GM06990 (cell line): Measurements from ENCODE around the gene ERCC6L.

ENCODE experiments used
- DNase-seq: peaks from one replicate; pipeline ENCODE4 v3.0.0-alpha.2; 2011; ENCODE audit not compliant: insufficient read length; ENCODE audit errors: extremely low read depth
- H3K27me3 ChIP-seq: replicated peaks from 2 replicates; pipeline ENCODE4 v1.6.0; 2011; ENCODE audit warnings: low read length; ENCODE audit not compliant: control insufficient read depth, insufficient read depth
- H3K36me3 ChIP-seq: 2 replicates; pipeline ENCODE4 v1.5.1; 2011; ENCODE audit warnings: low read length; ENCODE audit not compliant: control insufficient read depth, insufficient read depth
- H3K4me3 ChIP-seq: replicated peaks from 2 replicates; pipeline ENCODE4 v1.5.1; 2011; ENCODE audit warnings: low read depth, mild to moderate bottlenecking, control low read depth, low read length
- CTCF ChIP-seq: IDR thresholded peaks from 2 replicates; pipeline ENCODE4 v1.5.1; 2011; ENCODE audit warnings: low read length, control low read depth, mild to moderate bottlenecking, inconsistent platforms; ENCODE audit not compliant: insufficient read depth, poor library complexity, severe bottlenecking

The ERCC6L gene

DNA sequence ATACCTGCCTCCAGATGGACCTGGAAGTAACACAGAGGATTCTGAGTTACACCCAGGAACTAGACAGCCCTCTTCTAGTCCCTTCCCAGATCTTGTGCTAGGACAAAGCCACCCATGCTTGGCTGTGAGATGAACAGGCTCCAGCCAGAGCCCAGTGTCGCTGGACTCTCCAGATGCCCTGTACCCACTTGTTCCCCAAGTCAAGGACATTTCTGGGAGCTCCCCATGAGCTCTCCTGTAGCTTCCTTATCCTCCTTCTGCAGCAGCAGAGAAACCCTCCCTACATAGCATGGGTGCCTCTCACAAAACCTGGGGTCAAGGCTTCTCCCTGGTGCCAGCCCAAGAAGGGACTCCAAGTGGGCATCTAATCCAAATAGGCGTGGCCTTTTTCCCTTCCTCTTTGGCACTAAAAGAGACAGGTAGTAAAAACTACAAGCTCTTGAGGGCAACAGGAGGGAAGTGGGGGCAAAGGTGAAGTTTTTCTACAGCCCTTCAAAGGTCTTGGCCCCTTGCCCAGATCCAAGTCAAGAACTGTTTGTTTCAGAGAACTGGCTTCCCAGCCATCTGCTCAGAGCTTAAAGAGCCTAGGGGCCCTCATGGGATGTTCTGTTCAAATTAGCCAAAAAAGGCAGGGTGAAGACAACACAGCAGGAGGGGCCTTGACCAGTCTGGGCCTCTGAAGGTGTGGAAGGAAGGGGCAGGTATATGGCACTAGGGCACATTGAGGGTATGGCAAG lies 8.5 kb upstream of the ERCC6L start:
- Histone ChIP-seq H3K36me3 (no peaks in the 10 kb centered on the region), H3K4me3 (no peak overlapping the region), H3K27me3 (no peaks in the 10 kb centered on the region)
- DNase-seq = no peak
- no peak for TF ChIP-seq CTCF

GRCh38 chrX:72245461-72246089 lies 6.7 kb upstream of the ERCC6L start:
- TF ChIP-seq CTCF = peak; percentile 88
- no peaks in the 10 kb centered on the region for H3K36me3 ChIP-seq
- DNase-seq = no peak
- no peaks in the 10 kb centered on the region for H3K27me3 ChIP-seq
- no peak overlapping the region for H3K4me3 ChIP-seq

DNA sequence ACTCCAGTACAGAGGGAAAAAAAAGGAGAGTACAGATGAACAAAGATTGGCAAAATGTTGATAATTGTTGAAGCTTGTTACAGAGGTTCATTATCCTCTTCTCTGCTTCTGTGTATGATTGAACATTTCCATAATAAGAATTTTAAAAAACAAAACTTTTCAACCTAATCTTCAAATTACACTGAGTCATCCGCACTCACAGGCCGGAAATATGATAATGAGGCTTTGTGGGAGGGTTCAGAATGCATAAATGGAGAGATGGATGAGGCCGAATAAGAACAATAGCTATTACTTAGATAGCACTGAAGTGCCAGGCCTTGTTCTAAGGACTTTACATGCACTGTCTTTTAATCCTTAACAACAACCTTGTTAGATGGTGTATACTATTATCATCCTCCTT lies 4.6 kb upstream of the ERCC6L start:
- no peak for TF ChIP-seq CTCF
- Histone ChIP-seq H3K4me3 (no peak overlapping the region), H3K27me3 (no peaks in the 10 kb centered on the region), H3K36me3 (no peaks in the 10 kb centered on the region)
- no peak for DNase-seq

GRCh38 chrX:72240976-72241375 lies 2.1 kb upstream of the ERCC6L start:
- no peak for TF ChIP-seq CTCF
- DNase-seq = no peak

DNA sequence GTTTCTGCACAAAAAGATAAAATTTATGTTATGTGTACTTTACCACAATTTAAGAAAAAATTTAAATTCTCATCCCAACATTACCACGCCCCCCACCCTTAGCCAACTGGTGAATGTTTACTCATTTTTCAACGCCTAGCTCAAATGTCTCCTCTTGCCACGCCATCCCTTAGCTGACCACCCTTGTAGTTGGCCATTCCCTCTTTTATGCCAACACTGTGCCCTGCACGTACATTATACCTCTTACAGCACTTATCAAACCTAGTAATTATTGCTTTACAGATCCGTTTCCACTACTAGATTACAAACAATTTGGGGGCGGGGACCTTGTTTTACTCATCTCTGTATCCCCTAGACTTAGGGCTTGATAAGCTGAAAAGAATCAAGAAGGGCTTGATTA lies 644 bp downstream of the ERCC6L start:
- H3K27me3 ChIP-seq = no peaks in the 10 kb centered on the region
- no peak for TF ChIP-seq CTCF
- no peak for DNase-seq
- no peaks in the 10 kb centered on the region for H3K36me3 ChIP-seq
- H3K4me3 ChIP-seq = peak overlapping the region; percentile 60

More at GRCh38 chrX:72240976-72241375, 2.1 kb upstream of the ERCC6L start:
- no peaks in the 10 kb centered on the region for H3K36me3 ChIP-seq
- H3K27me3 ChIP-seq = no peaks in the 10 kb centered on the region
- H3K4me3 ChIP-seq = no peak overlapping the region
